Measurements from ENCODE around the gene BIRC2. TPM values are rescaled to one million over a fixed set of nuclear protein-coding genes. Genes with fewer than 3 reads are reported as not detected.

BIRC2 gene
- polyA plus RNA-seq, 2 of the 4 experiments (the other 2 are of a cell fraction), result 24.2 to 60.4 TPM

DNA sequence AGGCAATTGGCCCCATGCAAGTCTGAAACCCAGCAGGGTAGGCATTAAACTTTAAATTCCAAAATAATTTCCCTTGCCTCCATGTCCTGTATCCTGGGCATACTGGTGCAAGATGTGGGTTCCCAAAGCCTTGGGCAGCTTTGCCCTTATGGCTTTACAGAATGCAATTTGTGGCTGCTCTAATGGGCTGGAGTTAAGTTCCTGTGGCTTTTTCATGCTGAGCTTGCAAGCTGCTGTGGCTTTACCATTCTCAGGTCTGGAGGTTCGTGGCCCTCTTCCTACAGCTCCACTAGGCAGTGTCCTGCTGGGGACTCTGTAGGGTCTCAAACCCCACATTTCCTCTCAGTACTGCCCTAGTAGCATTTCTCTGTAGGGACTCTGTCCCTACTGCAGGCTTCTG, 44.8 kb upstream of the BIRC2 start:
- POLR2A ChIA-PET, result no interaction called here
- peaks cover 7% of the 10 kb centered on the region; the same call in 1 of the 3 replicates for H3K9me3 ChIP-seq
- TF ChIP-seq GATA3 (IDR thresholded peaks at IDR 0.05; ENCODE audit: borderline replicate concordance), result no peak
- TF ChIP-seq ZFP36 (IDR thresholded peaks at IDR 0.05; ENCODE audit: borderline replicate concordance, partially characterized antibody), result no peak
- no peak for TF ChIP-seq PHF8 (IDR thresholded peaks at IDR 0.05; ENCODE audit: borderline replicate concordance, low read depth)
- no peak for TF ChIP-seq BCL3 (IDR thresholded peaks at IDR 0.05)
- TF ChIP-seq SMC3 (IDR thresholded peaks at IDR 0.05), result no peak
- TF ChIP-seq FOSL2 (IDR thresholded peaks at IDR 0.05), result no peak
- TF ChIP-seq FOSL2 (CRISPR knock-in tag; IDR thresholded peaks at IDR 0.05), result no peak
- no peak for TF ChIP-seq JUN (IDR thresholded peaks at IDR 0.05)
- no peak for TF ChIP-seq RNF2 (IDR thresholded peaks at IDR 0.05; ENCODE audit: borderline replicate concordance, low read depth)
- TF ChIP-seq RARB (CRISPR knock-in tag; IDR thresholded peaks at IDR 0.05), result no peak
- no peak for TF ChIP-seq HMGXB4 (CRISPR knock-in tag; IDR thresholded peaks at IDR 0.05; ENCODE audit: borderline replicate concordance)
- TF ChIP-seq, protein P1, sequence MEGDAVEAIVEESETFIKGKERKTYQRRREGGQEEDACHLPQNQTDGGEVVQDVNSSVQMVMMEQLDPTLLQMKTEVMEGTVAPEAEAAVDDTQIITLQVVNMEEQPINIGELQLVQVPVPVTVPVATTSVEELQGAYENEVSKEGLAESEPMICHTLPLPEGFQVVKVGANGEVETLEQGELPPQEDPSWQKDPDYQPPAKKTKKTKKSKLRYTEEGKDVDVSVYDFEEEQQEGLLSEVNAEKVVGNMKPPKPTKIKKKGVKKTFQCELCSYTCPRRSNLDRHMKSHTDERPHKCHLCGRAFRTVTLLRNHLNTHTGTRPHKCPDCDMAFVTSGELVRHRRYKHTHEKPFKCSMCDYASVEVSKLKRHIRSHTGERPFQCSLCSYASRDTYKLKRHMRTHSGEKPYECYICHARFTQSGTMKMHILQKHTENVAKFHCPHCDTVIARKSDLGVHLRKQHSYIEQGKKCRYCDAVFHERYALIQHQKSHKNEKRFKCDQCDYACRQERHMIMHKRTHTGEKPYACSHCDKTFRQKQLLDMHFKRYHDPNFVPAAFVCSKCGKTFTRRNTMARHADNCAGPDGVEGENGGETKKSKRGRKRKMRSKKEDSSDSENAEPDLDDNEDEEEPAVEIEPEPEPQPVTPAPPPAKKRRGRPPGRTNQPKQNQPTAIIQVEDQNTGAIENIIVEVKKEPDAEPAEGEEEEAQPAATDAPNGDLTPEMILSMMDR (IDR thresholded peaks at IDR 0.05), result no peak
- TF ChIP-seq MAX (IDR thresholded peaks at IDR 0.05), result no peak
- no peak for TF ChIP-seq USF2 (IDR thresholded peaks at IDR 0.05)
- no peak for FAIRE-seq
- H3K4me2 ChIP-seq, result no peak overlapping the region
- H3K4me1 ChIP-seq, result peaks cover 22% of the 10 kb centered on the region
- no peak overlapping the region; a peak in 1 of 6 replicates for H3K27ac ChIP-seq
- CTCF ChIA-PET, result interaction anchor here (0.7 to 2.4 kb wide), 3 partner anchors 8 to 14 kb away, joined by 3 to 8 read pairs (median 4); no protein-coding TSS in a partner anchor
- no peak for ATAC-seq
- H3K4me3 ChIP-seq, result no peak overlapping the region
- DNase-seq (ENCODE audit: low read depth in 1 of 2, low spot score in 1 of 2), result no peak
- WGBS (ENCODE audit: missing lambda C conversion rate), result 79% methylated on average over 1 of the region's 1 CpG

GRCh38 chr11:102304686-102305085, 42.3 kb upstream of the BIRC2 start:
- ChIA-PET CTCF (no interaction called here), POLR2A (no interaction called here)
- H3K4me3 ChIP-seq, result no peak overlapping the region
- peak overlapping the region; percentile 29 to 77; a peak in 1 of 6 replicates for H3K27ac ChIP-seq
- peaks cover 7% of the 10 kb centered on the region; the same call in 1 of the 3 replicates for H3K9me3 ChIP-seq
- no peak overlapping the region for H3K4me2 ChIP-seq
- H3K4me1 ChIP-seq, result peaks cover 34% of the 10 kb centered on the region
- WGBS (ENCODE audit: missing lambda C conversion rate), result 98% methylated on average over 4 of the region's 4 CpGs
- TF ChIP-seq RARB (CRISPR knock-in tag; IDR thresholded peaks at IDR 0.05) (no peak), JUNB (IDR thresholded peaks at IDR 0.05) (no peak), TFCP2L1 (CRISPR knock-in tag; IDR thresholded peaks at IDR 0.05) (no peak), FOXS1 (CRISPR knock-in tag; IDR thresholded peaks at IDR 0.05) (no peak), RNF2 (IDR thresholded peaks at IDR 0.05; ENCODE audit: borderline replicate concordance, low read depth) (no peak), POLR2AphosphoS2 (conservative IDR thresholded peaks at IDR 0.05; ENCODE audit: low read length) (no peak), BHLHE40 (IDR thresholded peaks at IDR 0.05; ENCODE audit: low read depth, low read length) (no peak), HDAC2 (IDR thresholded peaks at IDR 0.05) (no peak), HOXB13 (CRISPR knock-in tag; IDR thresholded peaks at IDR 0.05; ENCODE audit: low read depth) (no peak), SMC3 (IDR thresholded peaks at IDR 0.05) (no peak), NFE2L2 (conservative IDR thresholded peaks at IDR 0.05; ENCODE audit: low read length) (no peak), FOSL2 (IDR thresholded peaks at IDR 0.05) (no peak), FOSL2 (CRISPR knock-in tag; IDR thresholded peaks at IDR 0.05) (no peak)
- TF ChIP-seq, protein P1 (IDR thresholded peaks at IDR 0.05), result no peak
- FAIRE-seq, result no peak
- no peak for ATAC-seq
- no peak for DNase-seq (ENCODE audit: low read depth in 1 of 2, low spot score in 1 of 2)

All from A549 (cell line).